Stimulated activated CD8-positive, alpha-beta memory T cell treated with anti-CD3 and anti-CD28 coated beads, Interleukin-15, amount 100 ng/mL, for 1 hour (primary cell): ENCODE measurements around the gene PDGFB.

Experiments
- DNase-seq: peaks from one replicate; pipeline ENCODE4 v3.0.0-alpha.2; 2020; ENCODE audit warnings: low read depth

PDGFB gene

DNA sequence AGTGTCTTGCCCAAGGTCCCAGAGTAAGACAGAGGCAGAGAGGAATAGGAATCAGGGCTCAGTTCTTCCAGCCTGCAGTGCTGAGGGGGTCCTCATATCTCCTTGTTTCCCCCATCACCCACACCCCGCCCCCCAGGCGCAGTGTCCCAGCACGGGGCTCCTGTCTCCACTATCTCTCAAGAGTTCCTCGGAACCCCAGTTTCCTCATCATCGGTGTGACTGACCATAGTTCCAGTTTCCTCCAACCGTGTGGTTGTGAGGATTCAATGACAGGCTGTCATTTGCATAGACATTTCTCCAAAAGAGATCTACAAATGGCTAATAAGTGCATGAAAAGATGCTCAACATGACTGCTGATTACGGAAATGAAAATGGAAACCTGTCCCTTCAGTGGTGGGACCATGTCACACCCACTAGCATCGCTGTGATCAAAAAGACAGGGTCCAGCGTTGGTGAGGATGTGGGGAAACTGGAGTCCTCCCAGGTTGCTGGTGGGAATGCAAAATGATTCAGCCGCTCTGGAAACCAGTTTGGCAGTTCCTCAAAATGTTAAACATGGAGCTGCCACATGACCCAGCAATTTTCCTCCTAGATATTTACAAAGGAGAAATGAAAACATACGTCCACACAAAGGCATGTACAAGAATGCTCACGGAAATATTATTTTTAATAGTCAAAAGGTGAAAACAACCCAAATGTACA, 31.8 kb upstream of the PDGFB start:
- no peak for DNase-seq

DNA sequence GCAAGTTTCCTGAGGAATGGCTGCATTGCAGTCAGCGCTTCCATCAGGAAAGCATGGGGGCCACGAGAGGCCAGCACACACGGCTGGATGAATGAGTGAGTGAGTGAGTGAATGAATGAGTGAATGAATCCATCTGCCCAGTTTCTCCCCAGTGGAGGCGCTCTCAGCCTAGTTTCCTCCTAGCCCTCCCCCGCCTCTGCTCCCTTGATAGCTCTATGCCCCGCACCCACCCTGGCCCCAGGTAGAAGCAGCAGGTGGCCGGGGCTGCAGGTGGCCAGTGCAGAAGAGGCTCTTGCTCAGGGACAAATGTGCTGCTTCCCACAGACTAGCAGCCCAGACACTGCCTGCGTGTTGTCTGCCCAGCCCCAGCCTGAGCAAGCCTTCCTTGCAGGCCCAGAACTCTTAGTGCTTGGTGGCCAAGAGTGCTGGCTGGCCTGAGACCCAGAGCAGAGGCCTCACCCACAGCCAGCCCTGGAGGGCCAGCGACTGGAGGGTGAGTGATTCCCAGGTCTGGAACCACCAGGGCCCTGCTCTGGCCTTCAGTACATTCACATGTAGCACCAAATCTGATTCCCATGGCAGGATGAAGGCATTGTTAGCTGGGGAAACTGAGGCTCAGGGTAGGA, 31.1 kb upstream of the PDGFB start:
- no peak for DNase-seq

DNA sequence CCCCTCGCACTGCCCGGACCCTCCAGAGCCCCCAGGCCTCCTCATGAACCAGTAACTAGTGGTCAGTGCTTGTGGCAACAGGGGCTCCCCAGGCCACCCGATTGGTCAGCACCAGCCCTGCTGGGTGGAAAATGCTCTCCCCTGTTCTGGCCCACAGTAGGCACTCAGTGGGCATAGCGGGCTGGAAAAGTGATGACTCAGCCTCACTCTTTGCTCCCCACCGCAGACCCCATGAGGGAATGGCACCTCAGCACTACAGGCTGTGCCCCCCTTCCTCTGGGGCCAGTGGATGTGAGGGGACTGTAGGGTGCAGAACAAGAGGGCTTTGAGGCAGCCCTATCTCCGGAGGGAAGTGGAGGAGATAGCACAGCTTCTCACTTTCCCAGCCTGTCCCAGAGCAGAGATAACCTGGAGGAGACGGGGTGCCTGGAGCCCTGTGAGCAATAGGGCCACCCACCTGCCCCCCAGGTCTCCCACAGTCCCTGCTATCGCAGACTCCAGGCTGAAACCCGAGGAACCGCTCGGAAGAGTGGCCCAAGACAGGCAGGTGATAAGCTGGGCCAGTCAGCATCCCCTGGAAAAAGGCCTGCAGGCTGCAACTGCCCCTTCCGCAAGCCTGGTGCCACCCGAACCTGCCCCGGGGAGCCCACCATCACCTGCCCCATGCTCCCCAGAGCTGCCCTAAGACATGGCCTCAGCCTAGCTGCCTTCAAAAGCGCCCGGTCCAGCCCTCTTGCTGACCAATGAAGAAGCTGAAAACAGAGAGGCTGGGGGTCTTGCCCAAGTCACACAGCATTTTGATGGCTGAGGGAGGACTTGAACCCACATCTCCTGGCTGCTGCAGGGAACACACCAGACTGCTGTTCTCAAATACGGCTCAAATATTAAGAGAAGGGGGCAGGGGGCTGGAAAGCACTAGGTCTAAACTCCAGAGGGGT, 29.4 kb upstream of the PDGFB start:
- no peak for DNase-seq

DNA sequence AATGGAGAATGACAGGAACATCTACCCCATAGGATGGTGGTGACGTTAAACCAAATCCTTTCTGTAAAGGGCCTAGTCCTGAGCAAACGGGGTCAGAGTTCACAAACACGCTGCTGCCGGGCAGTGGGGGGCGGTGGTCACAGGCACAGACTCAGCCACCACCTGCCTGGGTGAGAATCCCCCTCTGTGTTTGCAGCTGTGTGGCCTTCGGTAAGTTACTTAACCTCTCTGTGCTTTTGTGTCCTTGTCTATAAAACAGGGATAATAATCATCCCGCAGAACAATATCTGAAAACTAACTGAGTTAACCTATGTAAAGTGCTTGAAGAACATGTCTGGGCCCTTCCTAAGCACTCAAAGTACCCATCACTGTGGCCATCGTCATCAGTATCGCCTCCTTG, 26.0 kb upstream of the PDGFB start:
- no peak for DNase-seq

DNA sequence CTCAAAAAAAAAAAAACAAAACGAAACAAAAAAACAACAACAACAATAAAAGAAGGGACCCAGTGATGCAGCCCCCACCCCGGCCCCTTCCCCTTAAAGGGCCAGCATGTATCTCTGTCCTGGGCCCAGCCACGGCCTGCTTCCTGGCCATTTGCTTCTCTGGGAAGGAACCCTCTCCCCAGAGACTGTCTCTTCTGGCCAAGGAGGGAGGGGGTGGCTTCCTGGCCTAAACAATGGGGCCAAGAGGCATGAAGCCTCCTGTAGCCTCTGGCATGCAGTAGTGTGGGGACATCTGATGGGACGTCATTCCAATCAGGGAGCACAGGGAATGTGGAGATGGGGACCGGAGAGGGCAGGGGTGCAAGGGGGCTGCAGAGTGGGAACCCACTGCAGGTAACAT, 25.5 kb upstream of the PDGFB start:
- DNase-seq, result no peak

DNA sequence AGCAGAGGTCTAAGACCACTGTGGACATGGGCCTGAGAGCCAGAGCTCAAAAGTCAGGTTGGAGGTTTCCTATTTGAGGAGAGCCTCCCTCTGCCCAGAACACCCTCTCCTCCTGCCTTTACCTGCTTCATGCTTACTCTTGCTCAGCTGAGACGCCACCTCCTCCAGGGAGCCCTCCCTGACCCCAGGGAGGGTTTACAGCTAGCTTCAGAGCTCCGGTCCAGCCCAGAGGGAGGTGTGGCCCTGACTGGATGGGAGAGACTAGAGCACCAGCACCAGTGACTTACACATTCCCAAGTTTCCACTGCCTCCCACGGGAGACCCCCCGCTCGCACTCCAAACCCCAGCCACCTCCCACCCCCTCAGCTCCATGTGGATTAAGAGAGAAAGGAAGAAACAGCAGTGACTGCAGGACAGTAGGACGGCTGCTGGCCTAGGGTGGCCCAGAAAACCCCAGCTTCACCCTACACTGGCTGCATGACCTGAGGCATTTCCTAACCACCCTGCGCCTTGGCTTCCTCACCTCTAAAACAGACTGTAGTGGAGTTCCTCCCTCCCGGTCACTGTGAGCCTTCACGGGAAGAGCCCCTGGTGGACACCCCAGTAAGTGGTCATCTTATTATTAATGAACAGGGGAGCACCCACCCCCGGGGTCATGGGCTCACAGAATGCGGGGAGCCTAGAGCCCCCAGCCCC, 24.5 kb upstream of the PDGFB start:
- DNase-seq, result no peak

DNA sequence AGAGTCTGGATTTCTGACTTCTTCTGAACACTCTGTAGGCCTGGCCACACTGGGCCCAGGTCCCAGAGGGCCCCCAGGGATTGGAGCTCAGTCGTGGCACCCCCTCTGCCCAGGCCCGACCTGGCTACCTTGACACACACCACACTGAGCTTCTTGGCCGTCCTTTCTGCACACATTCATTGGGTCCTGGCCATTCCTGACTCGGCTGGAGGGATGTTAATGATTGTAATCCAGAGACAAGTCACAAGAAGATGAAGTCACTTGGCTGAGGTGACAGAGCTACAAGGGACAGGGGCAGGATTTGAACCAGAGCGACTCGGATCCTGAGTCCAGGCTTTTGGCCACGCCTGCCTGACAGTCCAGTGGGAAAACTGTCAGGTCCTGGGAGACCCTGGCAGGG, 23.9 kb upstream of the PDGFB start:
- DNase-seq, result no peak

DNA sequence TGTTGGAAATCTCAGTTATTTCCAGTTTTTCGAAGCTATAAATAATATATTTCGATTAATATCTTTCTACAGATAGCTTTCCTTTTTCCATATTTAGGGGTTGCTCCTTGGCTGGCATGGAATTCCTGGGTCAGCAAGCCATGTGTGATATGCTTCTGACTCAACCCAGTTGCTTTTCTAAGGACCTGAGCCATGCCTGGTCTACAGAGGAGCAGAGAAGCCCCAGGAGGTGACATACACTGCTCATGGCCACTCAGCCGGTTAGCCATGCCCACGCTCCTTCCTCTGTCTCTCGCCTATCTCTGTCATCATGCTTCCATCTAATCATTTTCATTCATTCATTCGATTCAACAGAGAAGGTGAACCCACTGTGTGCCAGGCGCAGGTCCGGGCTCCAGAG, 23.2 kb upstream of the PDGFB start:
- no peak for DNase-seq

DNA sequence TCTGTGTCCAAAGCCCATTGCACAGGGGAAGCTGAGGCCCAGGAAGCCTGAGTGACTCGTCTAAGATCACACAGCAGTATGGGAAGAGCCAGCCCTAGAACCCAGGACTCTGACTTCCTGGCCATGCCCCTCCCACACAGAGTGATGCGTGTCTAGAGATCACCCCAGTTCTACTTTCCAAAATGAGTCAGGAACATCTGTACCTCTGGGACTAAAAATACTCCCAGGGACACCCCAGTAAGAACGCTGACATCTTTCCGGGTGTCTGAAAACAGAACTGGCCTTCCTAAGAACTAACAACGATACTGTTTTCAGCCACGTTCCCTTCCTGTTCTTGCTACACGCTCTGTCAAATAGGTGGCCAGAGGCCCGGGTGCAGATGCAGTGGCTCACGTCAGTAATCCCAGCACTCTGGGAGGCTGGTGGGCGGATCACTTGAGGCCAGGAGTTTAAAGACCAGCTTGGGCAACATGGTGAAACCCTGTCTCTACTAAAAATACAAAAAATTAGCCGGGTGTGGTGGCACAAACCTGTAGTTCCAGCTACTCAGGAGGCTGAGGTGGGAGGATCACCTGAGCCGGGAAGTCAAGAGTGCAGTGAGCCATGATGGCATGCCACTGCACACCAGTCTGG, 21.7 kb upstream of the PDGFB start:
- no peak for DNase-seq

DNA sequence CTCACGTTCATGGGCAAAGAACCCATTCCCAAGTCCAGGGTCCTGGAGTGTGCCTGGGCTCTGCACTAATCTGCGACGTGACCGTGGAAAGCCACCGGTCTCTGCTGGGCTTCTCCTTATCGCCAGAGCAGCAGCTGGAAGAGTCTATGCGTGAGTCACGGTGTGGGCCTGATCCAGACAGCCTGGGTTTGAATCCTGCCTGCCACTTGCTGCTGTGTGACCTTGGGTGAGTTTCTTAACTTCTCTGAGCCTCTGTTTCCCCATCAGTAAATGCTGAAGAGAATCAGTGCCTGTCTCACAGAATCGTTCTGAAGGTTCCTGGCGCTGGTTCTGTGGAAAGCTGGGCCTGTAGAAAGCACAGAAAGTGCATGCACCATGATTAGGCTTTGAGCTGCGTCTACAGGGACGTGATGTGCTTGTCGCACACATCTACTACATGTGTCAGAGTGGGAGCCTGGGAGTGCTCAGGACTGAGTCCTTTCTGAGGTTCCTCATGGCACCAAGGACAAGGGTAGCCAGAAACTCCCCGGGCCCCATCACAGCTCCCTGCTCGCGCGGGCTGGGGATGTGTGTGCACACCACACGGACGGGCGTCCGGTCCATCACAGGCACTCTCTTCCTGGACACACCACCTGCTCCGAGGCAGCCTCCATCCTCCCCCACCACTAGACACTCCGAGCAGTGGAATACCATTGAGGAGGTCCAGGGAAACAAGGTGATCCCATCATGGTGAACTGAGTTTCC, 20.5 kb upstream of the PDGFB start:
- no peak for DNase-seq

DNA sequence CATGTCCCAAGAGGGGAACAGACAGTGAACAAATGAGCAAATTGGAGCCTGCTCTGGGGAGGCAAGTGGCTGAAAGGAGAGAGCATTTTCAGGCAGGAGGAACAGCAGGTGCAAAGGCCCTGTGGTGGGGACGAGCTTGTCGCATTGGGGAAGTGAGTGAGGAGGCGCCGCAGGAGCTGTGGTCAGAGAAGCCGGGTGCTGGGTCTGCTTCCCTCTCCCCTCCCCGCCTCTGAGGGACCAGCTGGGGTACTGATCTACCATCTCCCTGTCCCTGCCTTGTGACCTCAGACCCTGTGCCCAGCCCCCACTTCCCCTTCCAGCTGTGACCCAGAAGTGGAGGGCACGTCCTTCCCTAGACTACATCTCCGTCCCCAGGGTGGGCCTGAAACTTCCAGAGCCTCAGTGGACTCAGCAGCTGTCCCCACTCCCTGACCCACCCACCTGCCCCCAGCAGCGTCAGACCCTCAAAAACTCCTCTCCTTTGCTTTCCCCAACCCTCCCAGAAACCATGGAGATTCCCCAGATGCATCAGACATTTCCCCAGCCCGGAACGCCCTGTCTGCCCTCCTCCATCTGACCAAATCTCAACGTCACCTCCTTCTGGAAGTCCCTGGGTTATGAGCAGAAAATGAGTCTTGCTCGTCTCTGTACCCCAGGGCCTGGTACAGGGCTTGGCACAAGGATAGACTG, 19.7 kb upstream of the PDGFB start:
- DNase-seq, result no peak

DNA sequence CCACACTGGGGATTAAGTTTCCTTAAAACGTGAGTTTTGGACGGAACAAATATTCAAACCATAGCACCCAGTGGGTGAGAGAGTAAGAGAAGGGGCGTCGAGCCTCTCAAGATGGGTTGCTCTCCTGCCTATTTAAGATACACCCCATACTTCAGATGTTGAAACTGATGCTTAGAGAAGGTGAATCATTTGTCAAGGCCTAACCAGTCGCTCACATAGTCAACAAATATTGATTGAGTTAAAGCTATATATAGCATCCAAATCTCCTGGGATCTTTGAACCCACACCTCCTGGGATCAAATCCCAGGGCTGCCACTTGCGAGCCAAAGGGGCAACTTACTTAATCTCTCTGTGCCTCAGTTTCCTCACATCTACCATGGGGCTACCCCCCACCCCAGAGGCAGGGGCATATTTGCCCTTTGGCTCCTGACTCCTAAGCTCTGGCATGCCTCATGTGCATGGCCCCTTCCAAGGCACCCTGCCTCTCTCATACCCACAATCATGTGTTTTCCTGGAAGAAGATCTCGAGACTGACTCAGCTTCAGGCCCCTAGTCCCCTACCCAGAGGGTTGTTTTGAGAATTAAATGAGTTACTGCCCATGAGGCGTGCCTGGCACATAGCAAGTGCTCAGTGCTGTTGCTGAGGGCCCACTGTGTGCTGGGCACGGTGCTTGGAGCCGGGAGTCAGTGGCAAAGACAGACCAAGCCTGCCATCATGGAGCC, 19.0 kb upstream of the PDGFB start:
- no peak for DNase-seq

DNA sequence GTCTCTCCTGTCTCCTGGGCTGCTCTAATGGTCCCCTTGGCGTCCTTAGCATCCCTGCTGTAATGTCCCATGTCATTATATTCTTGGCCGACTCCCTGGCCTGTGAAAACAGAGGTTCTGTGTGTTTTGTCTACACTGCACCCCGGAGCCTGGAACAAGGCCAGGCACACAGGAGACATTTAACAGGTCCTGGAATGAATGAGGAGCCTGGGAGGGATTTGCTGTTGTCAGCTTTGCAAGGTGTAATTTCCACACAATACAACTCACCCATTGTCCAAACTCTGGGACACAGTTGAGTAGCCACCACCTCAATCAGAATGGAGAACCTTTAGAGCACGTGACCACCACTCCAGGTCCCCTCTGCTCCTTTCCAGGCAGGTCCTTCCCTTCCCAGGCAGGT, 14.9 kb upstream of the PDGFB start:
- no peak for DNase-seq

DNA sequence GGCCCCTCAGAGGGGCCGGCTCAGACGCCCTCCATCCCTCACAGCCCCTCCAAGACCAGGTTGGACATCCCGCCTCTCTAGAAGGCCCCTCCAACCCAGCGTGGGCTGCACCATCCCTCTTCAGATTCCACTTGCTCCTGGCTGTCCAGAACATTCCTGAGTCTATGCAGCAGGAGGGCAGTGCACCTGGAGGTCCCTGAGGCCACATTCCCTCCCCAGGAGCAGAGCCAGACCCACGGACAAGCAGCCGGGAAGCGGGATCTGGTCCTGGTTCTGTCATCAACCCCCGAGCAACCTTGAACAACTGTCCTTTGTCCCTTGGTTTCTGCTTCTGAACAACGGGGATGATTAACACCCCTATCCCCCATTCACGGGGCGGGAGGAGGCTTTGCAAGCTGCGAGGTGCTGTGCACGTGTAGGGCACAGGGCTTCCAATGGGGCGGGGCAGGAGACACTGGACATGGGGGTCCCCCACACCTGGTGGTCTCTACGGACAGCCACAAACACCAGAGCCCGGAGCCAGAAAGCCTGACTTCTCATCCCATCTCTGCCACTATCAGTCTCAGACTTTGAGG, 13.2 kb upstream of the PDGFB start:
- no peak for DNase-seq

DNA sequence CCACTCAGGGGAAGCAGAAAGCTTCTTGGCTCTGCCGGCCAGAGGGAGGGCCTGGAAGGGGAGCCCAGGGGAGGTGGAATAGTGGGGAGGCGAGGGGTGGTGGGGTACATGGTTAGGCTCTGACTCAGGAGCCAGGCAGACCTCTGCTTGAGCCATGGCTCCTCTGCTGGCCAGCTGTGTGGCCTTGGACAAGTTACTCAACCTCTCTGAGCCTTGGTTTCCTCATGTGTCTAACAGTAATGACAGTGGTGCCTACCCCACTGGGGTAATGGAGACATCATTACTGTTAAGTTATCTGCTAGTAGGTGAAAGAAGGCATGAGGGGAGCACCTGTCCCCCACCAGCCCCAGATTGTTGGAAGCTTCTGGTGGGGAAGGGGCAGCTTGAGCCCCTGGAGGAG, 12.2 kb upstream of the PDGFB start:
- DNase-seq, result no peak

DNA sequence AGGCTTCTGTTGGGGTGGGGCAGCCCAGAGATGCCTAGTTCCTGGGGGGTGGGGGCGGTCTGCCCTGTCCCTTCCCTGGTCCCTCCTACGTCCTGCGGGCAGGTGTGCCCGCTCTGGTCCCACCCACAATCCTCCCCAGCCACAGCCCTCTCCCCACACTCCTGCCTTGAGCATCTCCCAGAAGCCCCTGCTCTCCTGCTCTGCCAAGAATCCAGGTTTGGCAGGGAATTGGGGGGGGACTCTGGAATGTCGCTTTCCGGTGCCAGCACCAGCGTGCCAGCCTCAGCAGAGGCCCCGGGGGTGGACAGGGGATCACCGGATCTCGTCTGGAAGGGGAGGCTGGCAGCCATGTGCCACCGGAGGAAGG, 11.4 kb upstream of the PDGFB start:
- DNase-seq, result no peak

DNA sequence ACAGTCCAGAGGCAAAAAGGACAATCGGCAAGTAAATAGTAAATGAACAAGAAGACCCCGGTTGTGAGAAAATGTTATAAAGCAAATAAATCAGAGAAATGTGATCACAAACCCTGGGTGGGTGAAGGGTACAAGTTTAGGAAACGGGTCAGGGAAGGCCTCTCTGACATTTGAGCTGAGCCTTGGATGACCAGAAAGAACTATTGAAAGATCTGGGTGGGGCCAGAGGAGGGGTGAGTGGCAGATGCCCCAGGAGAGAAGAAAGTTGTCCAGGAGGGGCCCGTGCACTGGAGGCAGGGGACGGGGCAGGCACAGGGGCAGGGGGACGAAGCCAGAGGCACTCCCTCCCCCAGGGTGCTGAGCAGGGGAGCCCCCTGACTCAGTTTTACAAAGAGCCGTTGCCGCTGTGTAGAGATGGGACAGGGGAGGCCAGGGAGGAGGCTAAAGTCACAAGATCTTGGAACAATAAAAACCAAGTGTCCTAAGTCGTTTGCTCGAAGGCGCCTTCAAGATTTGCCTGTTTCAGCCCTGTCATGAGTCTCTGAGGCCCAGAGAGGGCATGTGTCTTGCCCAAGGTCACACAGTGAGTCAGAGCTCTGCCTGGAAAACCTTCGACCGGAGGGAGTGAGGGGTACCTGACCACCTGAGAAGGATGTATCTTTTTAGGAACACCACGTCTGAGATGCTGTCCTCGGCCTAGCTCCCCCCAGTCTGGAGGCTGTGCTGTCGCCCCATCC, 10.8 kb upstream of the PDGFB start:
- no peak for DNase-seq

DNA sequence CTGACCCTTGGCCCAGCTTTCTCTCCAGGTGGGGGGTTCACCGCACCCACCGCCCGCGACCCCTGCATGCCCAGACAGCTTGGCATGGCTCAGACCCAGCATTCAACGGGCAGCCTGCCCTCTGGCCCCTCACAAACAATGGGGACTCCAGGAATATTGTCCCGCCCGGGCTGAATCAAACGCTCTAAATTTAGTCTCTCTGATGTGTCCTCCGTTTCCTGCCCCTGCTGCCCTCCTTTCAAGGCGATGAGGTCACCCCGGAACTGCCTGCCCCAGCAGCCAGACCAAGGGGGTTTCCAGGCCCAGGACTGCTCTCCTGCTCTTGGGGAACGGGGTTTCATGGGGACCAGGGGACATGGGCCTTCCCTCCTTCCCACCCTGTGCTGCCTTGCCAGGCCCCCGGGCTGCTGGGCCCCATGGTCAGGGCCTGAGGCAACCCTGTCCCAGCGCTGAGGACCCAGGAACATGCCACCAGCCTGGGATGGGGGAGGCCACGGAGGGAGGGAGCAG, 10.1 kb upstream of the PDGFB start:
- DNase-seq, result no peak

DNA sequence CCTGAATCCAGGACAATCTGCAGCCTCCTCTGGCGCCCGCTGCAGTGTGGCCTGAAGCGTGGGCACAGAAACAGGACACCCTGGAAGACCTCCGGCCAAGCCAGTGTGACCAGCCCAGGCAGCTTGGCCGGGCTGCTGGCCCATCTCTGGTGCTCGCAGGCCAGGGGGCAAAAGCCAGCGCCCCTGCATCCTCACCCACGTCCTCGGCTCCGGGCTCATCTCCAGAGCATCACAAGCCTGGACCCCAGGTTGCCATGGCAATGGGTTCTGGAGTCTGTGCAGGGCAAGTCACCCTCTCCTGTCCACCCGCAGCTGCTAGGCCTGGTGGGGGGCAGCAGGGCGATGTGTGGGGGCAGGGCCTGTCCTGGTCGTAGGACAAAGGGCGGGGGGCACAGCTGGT, 9.3 kb upstream of the PDGFB start:
- no peak for DNase-seq
